ENCODE results near the gene USP9X.
"Not testable (repeated sequence)": the region's sequence is repeated elsewhere in the genome, so short reads cannot be mapped to it uniquely, and the experiment has no call there.

USP9X gene

DNA sequence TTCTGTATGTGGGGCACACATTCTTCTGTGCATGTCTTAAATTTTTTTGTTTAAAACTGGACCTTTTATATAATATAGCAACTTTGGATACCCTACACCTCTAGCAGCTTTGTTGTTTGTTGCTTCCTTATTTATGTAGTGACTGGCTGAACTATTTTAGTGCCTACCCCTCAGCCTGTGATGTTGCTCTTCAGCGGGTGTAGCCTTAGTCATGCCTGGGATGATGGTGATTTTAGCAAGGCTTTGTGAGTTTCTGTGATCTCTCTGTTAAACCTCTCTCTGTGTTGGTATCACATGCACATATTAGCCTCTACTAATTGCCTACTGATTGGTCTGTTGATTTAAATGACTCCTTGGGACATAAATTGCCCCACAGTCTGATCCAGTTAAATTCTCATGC lies 22.8 kb downstream of the USP9X start:
- H3K4me1 ChIP-seq (ENCODE audit: control insufficient read depth in 1 of 2, insufficient read depth in 1 of 2, low read depth in 1 of 2, low read length in 1 of 2), result peaks cover 11 to 21% of the 10 kb centered on the region in 2 experiments
- TF ChIP-seq, protein P1, sequence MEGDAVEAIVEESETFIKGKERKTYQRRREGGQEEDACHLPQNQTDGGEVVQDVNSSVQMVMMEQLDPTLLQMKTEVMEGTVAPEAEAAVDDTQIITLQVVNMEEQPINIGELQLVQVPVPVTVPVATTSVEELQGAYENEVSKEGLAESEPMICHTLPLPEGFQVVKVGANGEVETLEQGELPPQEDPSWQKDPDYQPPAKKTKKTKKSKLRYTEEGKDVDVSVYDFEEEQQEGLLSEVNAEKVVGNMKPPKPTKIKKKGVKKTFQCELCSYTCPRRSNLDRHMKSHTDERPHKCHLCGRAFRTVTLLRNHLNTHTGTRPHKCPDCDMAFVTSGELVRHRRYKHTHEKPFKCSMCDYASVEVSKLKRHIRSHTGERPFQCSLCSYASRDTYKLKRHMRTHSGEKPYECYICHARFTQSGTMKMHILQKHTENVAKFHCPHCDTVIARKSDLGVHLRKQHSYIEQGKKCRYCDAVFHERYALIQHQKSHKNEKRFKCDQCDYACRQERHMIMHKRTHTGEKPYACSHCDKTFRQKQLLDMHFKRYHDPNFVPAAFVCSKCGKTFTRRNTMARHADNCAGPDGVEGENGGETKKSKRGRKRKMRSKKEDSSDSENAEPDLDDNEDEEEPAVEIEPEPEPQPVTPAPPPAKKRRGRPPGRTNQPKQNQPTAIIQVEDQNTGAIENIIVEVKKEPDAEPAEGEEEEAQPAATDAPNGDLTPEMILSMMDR (IDR thresholded peaks at IDR 0.05), result no peak

DNA sequence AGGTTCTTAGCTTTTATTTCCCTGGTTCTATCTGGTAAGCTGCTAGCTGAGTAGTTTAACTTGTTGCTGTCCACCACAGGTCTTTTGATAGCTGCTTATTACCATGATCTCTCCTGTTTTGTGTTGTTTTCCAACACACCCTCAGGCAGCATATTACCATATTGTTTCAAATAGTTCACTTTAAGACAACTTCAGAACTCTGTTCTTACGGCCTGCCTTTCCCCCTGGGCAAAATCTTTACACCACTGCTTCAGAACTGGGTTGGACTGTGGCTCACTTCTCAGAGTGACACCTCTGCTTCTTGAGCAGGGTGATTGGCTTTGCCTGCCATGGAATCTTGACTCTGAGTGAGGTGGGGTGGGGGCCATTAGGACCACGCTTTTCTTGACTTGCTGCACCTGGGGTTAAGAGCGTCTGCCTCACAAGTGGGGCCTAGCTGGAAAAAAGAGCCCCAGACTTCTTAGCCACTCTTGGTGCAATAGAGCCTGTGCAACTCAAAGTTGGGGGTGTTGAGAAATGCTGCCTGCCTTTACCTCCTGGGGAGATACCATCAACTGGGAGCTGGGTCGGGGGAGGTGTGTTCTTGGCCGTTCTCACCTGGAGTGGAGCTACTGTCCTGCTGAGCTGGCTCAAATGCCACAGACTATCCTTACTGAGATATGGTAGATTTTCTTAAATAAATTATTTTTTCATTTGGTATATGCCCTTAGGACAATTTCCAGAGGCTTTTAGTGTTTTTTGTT lies 23.4 kb downstream of the USP9X start:
- peak overlapping the region; percentile 41 for H3K27ac ChIP-seq
- H3K27me3 ChIP-seq, result no peaks in the 10 kb centered on the region
- H3K9me3 ChIP-seq, result no peaks in the 10 kb centered on the region
- TF ChIP-seq, protein P1 (IDR thresholded peaks at IDR 0.05), result no peak
- peaks cover 11 to 21% of the 10 kb centered on the region in 2 experiments for H3K4me1 ChIP-seq (ENCODE audit: control insufficient read depth in 1 of 2, insufficient read depth in 1 of 2, low read depth in 1 of 2, low read length in 1 of 2)
- H3K4me3 ChIP-seq (ENCODE audit: low read depth in 1 of 2, low read length in 1 of 2), result no peak overlapping the region
- H3K36me3 ChIP-seq, result no peaks in the 10 kb centered on the region

More for the DNA sequence above, 22.8 kb downstream of the USP9X start:
- Histone ChIP-seq H3K27ac (peak overlapping the region; percentile 41), H3K27me3 (no peaks in the 10 kb centered on the region), H3K9me3 (no peaks in the 10 kb centered on the region), H3K4me3 (ENCODE audit: low read depth in 1 of 2, low read length in 1 of 2) (no peak overlapping the region), H3K36me3 (no peaks in the 10 kb centered on the region)

DNA sequence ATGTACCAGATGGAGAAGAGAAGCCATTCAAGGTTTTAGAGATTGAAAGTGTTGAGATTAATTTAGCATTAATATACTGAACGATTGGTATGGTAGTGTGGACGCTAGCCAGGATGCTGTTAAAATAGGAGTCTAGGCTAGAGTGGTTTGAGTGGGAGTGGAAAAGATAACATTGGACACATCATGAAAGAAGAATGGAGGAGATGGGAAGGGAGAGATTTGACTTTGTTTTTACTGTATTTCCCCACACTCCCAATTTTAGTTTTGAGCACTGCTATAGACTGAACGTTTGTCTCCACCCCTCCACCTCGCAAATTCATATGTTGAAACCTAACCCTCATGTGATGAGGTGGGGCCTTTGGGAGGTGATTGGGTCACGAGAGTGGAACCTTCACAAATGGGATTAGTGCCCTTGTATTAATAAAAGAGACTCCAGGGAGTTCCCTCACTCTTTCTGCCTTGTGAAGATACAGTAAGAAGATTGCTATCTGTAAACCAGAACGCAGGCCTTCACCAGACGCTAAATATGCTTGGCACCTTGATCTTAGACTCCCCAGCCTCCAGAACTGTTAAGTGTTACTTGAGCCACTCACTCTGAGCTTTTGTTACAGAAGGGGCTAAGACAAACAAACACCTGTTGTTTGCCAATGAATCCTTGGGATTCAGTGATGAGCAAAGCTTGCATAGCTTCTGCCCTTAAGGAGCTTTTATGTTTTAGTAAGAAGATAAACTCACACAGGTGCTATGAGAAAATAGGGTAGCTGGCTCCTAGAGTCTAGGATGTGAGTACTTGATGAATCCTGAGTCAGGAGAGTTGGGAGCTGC lies 25.8 kb downstream of the USP9X start:
- H3K4me3 ChIP-seq (ENCODE audit: low read depth in 1 of 2, low read length in 1 of 2), result no peak overlapping the region
- H3K4me1 ChIP-seq (ENCODE audit: control insufficient read depth in 1 of 2, insufficient read depth in 1 of 2, low read depth in 1 of 2, low read length in 1 of 2), result peaks cover 11 to 25% of the 10 kb centered on the region in 2 experiments
- TF ChIP-seq, protein P1 (IDR thresholded peaks at IDR 0.05), result no peak
- H3K27ac ChIP-seq, result peak overlapping the region; percentile 47
- no peaks in the 10 kb centered on the region for H3K36me3 ChIP-seq
- H3K9me3 ChIP-seq, result no peaks in the 10 kb centered on the region
- no peaks in the 10 kb centered on the region for H3K27me3 ChIP-seq

DNA sequence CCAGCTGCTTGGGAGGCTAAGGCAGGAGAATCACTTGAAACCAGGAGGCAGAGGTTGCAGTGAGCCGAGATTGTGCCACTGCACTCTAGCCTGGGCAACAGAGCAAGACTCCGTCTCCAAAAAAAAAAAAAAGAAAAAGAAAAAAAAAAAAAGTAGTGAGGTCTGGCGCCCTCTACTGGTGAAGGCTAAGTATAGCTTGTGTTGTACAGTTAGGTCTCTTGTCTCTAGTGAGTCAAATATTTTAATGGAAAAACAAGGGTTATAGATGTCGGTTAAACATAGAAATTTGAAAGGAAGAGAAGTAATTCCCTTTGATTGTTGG lies 29.8 kb downstream of the USP9X start:
- TF ChIP-seq, protein P1 (IDR thresholded peaks at IDR 0.05), result peak; percentile 53
- peaks cover 13 to 16% of the 10 kb centered on the region in 2 experiments for H3K4me1 ChIP-seq (ENCODE audit: control insufficient read depth in 1 of 2, insufficient read depth in 1 of 2, low read depth in 1 of 2, low read length in 1 of 2)
- not testable (repeated sequence) for H3K4me3 ChIP-seq (ENCODE audit: low read depth in 1 of 2, low read length in 1 of 2); H3K27ac ChIP-seq; H3K9me3 ChIP-seq; H3K27me3 ChIP-seq; H3K36me3 ChIP-seq

DNA sequence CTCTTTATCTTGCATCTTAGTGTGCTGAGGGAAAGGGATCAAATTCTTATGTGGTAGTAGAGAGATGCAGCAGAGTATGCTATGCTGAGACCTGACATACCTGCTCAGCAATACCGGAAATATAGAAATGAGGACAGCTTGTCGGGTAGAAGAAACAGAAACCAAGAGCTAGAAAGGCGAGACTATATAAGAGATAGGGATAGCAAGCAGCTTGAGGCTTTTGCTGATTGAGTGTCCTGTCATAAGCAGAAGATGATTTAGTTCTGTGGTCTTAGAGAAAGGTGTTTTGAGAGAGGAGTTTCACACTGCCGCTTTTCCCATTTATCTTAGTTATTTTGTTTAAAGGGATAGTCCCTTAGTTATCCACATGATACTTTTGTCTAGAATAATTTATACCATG lies 31.7 kb downstream of the USP9X start:
- H3K36me3 ChIP-seq, result no peaks in the 10 kb centered on the region
- peak overlapping the region; percentile 29 for H3K27ac ChIP-seq
- H3K27me3 ChIP-seq, result no peaks in the 10 kb centered on the region
- no peak overlapping the region for H3K4me3 ChIP-seq (ENCODE audit: low read depth in 1 of 2, low read length in 1 of 2)
- no peaks in the 10 kb centered on the region for H3K9me3 ChIP-seq
- TF ChIP-seq, protein P1 (IDR thresholded peaks at IDR 0.05), result no peak
- H3K4me1 ChIP-seq (ENCODE audit: control insufficient read depth in 1 of 2, insufficient read depth in 1 of 2, low read depth in 1 of 2, low read length in 1 of 2), result peaks cover 15 to 16% of the 10 kb centered on the region in 2 experiments

Measured in neutrophil (primary cell).